22Rv1 (cell line): ENCODE measurements around the gene PLD4.
"Not testable (repeated sequence)": the region's sequence is repeated elsewhere in the genome, so short reads cannot be mapped to it uniquely, and the experiment has no call there.

Experiments
- H3K27ac ChIP-seq: fragments of 450-650 bp; 2 replicates; pipeline ENCODE4 v1.5.1; 2017
- ZFX ChIP-seq: fragments of 450-650 bp; IDR thresholded peaks from 2 replicates; pipeline ENCODE4 v1.6.1; 2017; ENCODE audit warnings: antibody characterized with exemption, borderline replicate concordance
- TF ChIP-seq, protein P1 (sequence below): fragments of 450-650 bp; IDR thresholded peaks from 2 replicates; pipeline ENCODE4 v1.5.1; 2017; ENCODE audit warnings: mild to moderate bottlenecking

PLD4 gene

DNA sequence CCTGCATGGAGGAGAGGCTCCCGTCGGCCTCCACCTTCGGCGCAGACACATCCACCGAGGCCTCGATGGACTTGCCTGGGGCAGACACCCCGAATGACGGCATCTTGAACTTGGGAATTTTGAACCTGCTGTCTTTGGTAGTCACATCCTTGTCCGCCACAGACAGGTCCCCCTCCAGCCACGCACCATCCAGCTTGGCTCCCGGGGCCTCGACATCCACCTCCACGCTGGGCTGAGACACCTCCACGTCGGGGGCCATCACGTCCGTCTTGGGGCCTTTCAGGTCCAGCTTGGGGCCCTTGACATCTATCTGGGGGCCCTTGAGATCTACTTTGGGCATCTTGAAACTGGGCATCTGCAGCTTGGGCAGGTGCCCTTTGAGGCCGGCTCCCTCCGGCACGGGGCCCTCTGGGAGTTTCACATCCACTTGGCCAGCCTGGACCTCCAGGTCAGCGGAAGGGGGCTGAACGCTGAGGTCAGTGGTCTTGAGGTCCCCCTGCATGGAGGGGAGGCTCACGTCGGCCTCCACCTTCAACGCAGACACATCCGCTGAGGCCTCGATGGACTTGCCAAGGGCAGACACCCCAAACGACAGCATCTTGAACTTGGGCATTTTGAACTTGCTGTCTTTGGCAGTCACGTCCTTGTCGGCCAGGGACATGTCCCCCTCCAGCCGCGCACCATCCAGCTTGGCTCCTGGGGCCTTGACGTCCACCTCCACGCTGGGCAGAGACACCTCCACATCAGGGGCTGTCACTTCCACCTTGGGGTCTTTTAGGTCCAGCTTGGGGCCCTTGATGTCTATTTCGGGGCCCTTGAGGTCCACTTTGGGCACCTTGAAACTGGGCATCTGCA, 23.4 kb downstream of the PLD4 start:
- not testable (repeated sequence) for H3K27ac ChIP-seq

DNA sequence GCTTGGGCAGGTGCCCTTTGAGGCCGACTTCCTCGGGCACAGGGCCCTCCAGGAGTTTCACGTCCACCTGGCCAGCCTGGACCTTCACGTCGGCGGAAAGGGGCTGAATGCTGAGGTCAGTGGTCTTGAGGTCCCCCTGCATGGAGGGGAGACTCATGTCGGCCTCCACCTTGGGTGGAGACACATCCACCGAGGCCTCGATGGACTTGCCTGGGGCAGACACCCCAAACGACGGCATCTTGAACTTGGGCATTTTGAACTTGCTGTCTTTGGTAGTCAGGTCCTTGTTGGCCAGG, 24.0 kb downstream of the PLD4 start:
- no peak overlapping the region for H3K27ac ChIP-seq
- TF ChIP-seq, protein P1, sequence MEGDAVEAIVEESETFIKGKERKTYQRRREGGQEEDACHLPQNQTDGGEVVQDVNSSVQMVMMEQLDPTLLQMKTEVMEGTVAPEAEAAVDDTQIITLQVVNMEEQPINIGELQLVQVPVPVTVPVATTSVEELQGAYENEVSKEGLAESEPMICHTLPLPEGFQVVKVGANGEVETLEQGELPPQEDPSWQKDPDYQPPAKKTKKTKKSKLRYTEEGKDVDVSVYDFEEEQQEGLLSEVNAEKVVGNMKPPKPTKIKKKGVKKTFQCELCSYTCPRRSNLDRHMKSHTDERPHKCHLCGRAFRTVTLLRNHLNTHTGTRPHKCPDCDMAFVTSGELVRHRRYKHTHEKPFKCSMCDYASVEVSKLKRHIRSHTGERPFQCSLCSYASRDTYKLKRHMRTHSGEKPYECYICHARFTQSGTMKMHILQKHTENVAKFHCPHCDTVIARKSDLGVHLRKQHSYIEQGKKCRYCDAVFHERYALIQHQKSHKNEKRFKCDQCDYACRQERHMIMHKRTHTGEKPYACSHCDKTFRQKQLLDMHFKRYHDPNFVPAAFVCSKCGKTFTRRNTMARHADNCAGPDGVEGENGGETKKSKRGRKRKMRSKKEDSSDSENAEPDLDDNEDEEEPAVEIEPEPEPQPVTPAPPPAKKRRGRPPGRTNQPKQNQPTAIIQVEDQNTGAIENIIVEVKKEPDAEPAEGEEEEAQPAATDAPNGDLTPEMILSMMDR = no peak
- TF ChIP-seq ZFX = no peak

DNA sequence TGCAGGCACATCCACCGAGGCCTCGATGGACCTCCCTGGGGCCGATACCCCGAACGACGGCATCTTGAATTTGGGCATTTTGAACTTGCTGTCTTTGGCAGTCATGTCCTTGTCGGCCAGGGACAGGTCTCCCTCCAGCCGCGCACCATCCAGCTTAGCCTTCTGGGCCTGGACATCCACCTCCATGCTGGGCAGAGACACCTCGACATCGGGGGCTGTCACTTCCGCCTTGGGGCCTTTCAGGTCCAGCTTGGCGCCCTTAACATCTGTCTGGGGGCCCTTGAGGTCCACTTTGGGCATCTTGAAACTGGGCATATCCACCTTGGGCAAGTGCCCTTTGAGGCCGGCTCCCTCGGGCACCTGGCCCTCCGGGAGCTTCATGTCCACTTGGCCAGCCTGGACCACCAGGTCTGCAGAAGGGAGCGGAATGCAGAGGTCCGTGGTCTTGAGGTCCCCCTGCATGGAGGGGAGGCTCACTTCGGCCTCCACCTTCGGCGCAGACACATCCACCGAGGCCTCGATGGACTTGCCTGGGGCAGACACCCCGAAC, 24.8 kb downstream of the PLD4 start:
- H3K27ac ChIP-seq = not testable (repeated sequence)

DNA sequence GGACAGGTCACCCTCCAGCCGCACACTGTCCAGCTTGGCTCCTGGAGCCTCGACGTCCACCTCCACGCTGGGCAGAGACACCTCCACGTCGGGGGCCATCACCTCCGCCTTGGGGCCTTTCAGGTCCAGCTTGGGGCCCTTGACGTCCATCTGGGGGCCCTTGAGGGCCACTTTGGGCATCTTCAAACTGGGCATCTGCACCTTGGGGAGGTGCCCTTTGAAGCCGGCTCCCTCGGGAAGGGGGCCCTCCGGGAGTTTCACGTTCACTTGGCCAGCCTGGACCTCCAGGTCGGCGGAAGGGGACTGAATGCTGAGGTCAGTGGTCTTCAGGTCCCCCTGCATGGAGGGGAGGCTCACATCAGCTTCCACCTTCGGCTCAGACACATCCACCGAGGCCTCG, 25.3 kb downstream of the PLD4 start:
- TF ChIP-seq, protein P1 = no peak
- no peak for TF ChIP-seq ZFX
- H3K27ac ChIP-seq = no peak overlapping the region

DNA sequence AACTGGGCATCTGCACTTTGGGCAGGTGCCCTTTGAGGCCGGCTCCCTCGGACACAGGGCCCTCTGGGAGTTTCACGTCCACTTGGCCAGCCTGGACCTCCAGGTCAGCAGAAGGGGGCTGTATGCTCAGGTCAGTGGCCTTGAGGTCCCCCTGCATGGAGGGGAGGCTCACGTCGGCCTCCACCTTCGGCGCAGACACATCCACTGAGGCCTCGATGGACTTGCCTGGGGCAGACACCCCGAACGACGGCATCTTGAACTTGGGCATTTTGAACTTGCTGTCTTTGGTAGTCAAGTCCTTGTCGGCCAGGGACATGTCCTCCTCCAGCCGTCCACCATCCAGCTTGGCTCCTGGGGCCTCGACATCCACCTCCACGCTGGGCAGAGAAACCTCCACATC, 26.0 kb downstream of the PLD4 start:
- H3K27ac ChIP-seq = not testable (repeated sequence)

DNA sequence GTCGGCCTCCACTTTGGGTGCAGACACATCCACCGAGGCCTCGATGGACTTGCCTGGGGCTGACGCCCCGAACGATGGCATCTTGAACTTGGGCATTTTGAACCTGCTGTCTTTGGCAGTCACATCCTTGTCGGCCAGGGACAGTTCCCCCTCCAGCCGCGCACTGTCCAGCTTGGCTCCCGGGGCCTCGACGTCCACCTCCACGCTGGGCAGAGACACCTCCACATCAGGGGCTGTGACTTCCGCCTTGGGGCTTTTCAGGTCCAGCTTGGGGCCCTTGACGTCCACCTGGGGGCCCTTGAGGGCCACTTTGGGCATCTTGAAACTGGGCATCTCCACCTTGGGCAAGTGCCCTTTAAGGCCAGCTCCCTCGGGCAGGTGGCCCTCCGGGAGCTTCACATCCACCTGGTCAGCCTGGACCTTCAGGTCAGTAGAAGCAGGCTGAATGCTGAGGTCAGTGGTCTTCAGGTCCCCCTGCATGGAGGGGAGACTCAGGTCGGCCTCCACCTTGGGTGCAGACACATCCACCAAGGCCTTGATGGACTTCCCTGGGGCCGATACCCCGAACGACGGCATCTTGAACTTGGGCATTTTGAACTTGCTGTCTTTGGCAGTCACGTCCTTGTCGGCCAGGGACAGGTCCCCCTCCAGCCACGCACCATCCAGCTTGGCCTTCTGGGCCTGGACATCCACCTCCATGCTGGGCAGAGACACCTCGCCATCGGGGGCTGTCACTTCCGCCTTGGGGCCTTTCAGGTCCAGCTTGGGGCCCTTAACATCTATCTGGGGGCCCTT, 27.4 kb downstream of the PLD4 start:
- not testable (repeated sequence) for H3K27ac ChIP-seq

DNA sequence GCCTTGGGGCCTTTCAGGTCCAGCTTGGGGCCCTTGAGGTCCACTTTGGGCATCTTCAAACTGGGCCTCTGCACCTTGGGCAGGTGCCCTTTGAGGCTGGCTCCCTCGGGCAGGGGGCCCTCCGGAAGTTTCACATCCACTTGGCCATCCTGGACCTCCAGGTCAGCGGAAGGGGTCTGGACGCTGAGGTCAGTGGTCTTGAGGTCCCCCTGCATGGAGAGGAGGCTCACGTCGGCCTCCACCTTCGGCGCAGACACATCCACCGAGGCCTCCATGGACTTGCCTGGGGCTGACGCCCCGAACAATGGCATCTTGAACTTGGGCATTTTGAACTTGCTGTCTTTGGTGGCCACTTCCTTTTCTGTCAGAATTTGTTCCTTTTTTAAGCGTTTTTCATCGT, 28.4 kb downstream of the PLD4 start:
- no peak overlapping the region for H3K27ac ChIP-seq
- TF ChIP-seq ZFX = no peak
- TF ChIP-seq, protein P1 = no peak

DNA sequence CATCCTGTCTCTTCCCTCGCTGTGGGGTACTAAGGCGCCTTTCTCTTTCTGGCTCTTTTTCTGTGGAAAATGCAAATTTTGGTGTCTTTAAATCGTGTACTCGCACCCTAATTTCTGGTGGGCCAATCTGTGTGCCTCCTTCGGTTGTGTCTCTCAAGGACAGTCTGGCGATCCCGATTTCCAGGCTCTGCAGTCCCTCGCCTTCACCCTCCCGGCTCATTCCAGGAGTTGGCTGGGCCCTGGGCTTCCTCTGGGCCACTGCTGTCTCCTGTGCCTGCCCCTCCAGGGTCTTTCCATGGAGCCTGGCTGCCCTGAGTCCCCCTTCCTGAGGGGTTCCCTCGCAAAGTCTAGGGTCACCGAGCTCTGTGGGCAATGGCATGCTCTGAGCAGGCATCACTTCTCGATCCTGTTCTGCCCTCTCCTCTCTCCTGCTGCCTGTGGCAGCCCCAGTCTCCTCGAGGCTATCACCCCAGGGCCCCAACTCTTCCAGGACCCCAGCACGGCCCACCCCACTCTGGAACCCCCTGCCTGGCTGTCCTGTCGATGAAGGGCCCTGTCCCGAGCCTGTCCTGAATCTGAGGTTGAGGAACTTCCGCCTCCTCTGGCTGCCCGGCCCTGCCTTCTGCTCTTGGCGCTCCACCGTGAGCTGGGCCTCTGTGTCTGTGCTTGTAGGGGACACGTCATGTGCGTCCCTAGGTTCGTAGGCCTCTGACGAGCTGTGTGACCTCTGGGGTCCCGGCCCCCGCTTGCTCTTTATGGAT, 29.4 kb downstream of the PLD4 start:
- H3K27ac ChIP-seq = no peak overlapping the region
- no peak for TF ChIP-seq ZFX
- TF ChIP-seq, protein P1 = no peak

DNA sequence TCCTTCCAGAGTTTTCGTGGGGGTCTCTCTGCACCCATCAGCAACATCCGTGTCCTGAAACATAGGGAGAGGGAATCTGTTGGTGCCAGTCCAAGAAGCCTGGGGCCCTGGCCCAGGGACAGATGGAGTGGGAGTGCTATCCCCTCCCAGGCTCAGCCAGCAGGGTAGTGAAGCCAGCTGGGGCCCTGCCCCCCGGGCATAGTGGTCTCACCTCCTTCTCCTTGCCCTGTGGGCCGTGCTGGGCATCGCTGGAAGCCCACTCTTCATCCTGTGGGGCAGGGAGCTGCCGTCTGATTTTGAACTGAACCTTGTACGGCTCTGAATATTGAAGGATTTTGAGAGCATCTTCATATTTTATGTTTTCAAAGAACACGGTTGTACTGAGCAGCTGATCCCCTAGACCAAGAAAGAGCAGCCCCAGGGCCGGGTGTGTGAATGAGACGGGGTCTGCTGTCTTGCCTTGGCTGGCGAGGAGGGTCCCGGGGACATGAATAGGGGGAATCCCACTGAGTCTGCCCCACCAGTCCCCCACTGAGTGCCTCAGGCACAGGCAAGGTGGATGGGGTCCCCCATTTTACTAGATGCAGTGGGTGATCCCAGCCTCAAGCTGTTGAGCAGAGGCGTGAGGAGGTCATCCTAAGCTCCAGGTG, 30.2 kb downstream of the PLD4 start:
- no peak for TF ChIP-seq ZFX
- TF ChIP-seq, protein P1 = no peak
- H3K27ac ChIP-seq = no peak overlapping the region
